ENCODE measurements around the gene MYH3.
A peak's percentile ranks its signal among the peaks of the same experiment; 100 is the strongest.

MYH3 gene

GRCh38 chr17:10664571-10664970 is 7.5 kb upstream of the MYH3 start:
- Mint-ChIP-seq H3K4me3 (no peak overlapping the region), H3K36me3 (ENCODE audit: low read depth) (peaks cover 41% of the 10 kb centered on the region), H3K9me3 (no peaks in the 10 kb centered on the region), H3K4me1 (ENCODE audit: low read depth) (no peaks in the 10 kb centered on the region), H3K27ac (no peak overlapping the region), H3K27me3 (no peaks in the 10 kb centered on the region)
- no peak for DNase-seq

- Mint-ChIP-seq H3K4me1 (ENCODE audit: low read depth) (no peaks in the 10 kb centered on the region), H3K27ac (no peak overlapping the region), H3K36me3 (ENCODE audit: low read depth) (peaks cover 47% of the 10 kb centered on the region), H3K9me3 (no peaks in the 10 kb centered on the region), H3K27me3 (no peaks in the 10 kb centered on the region), H3K4me3 (no peak overlapping the region)
- DNase-seq: no peak
Measured at GRCh38 chr17:10663231-10663630, 6.1 kb upstream of the MYH3 start.

- no peak for DNase-seq
- Mint-ChIP-seq H3K4me3 (no peak overlapping the region), H3K4me1 (ENCODE audit: low read depth) (no peaks in the 10 kb centered on the region), H3K36me3 (ENCODE audit: low read depth) (peaks cover 41% of the 10 kb centered on the region), H3K27me3 (no peaks in the 10 kb centered on the region), H3K27ac (no peak overlapping the region), H3K9me3 (no peaks in the 10 kb centered on the region)
Measured at GRCh38 chr17:10661437-10661836, 4.3 kb upstream of the MYH3 start.

GRCh38 chr17:10657879-10658278 is 770 bp upstream of the MYH3 start:
- no peak for DNase-seq
- H3K27me3 Mint-ChIP-seq: no peaks in the 10 kb centered on the region
- H3K36me3 Mint-ChIP-seq (ENCODE audit: low read depth): peaks cover 24% of the 10 kb centered on the region
- H3K9me3 Mint-ChIP-seq: no peaks in the 10 kb centered on the region
- no peak overlapping the region for H3K27ac Mint-ChIP-seq
- H3K4me3 Mint-ChIP-seq: no peak overlapping the region
- peaks cover 12% of the 10 kb centered on the region for H3K4me1 Mint-ChIP-seq (ENCODE audit: low read depth)

- no peak for DNase-seq
- peaks cover 14% of the 10 kb centered on the region for H3K4me1 Mint-ChIP-seq (ENCODE audit: low read depth)
- H3K27ac Mint-ChIP-seq: peak overlapping the region; percentile 69
- H3K27me3 Mint-ChIP-seq: no peaks in the 10 kb centered on the region
- no peak overlapping the region for H3K4me3 Mint-ChIP-seq
- H3K36me3 Mint-ChIP-seq (ENCODE audit: low read depth): peaks cover 16% of the 10 kb centered on the region
- H3K9me3 Mint-ChIP-seq: no peaks in the 10 kb centered on the region
Measured at GRCh38 chr17:10653987-10654386, 3.1 kb downstream of the MYH3 start.

GRCh38 chr17:10652984-10653659 is 4.0 kb downstream of the MYH3 start:
- no peak overlapping the region for H3K4me3 Mint-ChIP-seq

DNA sequence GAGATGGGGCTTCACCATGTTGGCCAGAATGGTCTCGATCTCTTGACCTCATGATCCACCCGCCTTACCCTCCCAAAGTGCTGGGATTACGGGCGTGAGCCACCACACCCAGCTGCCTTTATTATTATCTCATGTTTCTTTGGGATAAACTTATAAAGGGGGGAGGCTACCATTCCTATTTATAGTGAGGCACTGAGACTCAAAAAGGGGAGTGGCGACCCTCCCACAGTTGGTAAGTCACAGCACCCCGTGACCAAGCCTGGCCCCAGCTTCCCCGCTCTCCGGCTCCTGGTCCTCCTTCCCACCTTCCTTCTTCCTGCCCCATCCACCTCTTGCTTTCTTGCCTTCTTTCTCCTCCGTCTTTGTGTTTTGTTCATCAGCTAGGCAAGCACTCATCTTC is 5.2 kb downstream of the MYH3 start:
- Mint-ChIP-seq H3K9me3 (no peaks in the 10 kb centered on the region), H3K27me3 (no peaks in the 10 kb centered on the region), H3K4me3 (no peak overlapping the region), H3K36me3 (ENCODE audit: low read depth) (peaks cover 19% of the 10 kb centered on the region), H3K27ac (peak overlapping the region; percentile 0), H3K4me1 (ENCODE audit: low read depth) (peaks cover 14% of the 10 kb centered on the region)
- no peak for DNase-seq

More at GRCh38 chr17:10652984-10653659, 4.0 kb downstream of the MYH3 start:
- H3K27me3 Mint-ChIP-seq: no peaks in the 10 kb centered on the region
- no peak for DNase-seq
- no peaks in the 10 kb centered on the region for H3K9me3 Mint-ChIP-seq
- peaks cover 14% of the 10 kb centered on the region for H3K4me1 Mint-ChIP-seq (ENCODE audit: low read depth)
- peak overlapping the region; percentile 60 for H3K27ac Mint-ChIP-seq
- peaks cover 16% of the 10 kb centered on the region for H3K36me3 Mint-ChIP-seq (ENCODE audit: low read depth)

GRCh38 chr17:10649602-10650001 is 7.5 kb downstream of the MYH3 start:
- H3K9me3 Mint-ChIP-seq: no peaks in the 10 kb centered on the region
- peaks cover 35% of the 10 kb centered on the region for H3K36me3 Mint-ChIP-seq (ENCODE audit: low read depth)
- no peak for DNase-seq
- H3K27ac Mint-ChIP-seq: no peak overlapping the region
- no peaks in the 10 kb centered on the region for H3K27me3 Mint-ChIP-seq
- no peak overlapping the region for H3K4me3 Mint-ChIP-seq
- peaks cover 14% of the 10 kb centered on the region for H3K4me1 Mint-ChIP-seq (ENCODE audit: low read depth)

DNA sequence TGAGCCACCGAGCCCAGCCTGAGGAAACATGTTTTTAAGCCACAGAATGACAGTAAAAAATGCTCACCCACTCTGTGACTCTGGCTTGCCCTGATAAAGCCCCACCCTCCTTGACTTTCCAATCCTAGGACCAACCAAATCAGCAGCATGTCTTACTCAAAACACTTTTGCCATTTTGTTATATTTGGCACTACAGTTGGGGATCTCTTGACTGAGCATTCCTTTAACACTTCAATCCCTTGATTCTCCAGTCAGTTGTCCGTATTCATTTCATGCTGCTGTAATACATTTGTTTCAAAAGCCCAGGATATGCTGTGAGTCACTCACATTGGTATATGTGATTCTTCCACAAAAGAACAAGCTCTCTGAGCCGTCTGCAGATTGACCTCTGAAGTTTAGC is 8.2 kb downstream of the MYH3 start:
- peaks cover 12% of the 10 kb centered on the region for H3K4me1 Mint-ChIP-seq (ENCODE audit: low read depth)
- no peaks in the 10 kb centered on the region for H3K9me3 Mint-ChIP-seq
- no peaks in the 10 kb centered on the region for H3K27me3 Mint-ChIP-seq
- DNase-seq: no peak
- no peak overlapping the region for H3K27ac Mint-ChIP-seq
- H3K4me3 Mint-ChIP-seq: no peak overlapping the region
- H3K36me3 Mint-ChIP-seq (ENCODE audit: low read depth): peaks cover 41% of the 10 kb centered on the region

GRCh38 chr17:10648381-10648780 is 8.7 kb downstream of the MYH3 start:
- no peaks in the 10 kb centered on the region for H3K9me3 Mint-ChIP-seq

GRCh38 chr17:10646392-10646990 is 10.6 kb downstream of the MYH3 start:
- Mint-ChIP-seq H3K9me3 (no peaks in the 10 kb centered on the region), H3K27ac (no peak overlapping the region), H3K4me3 (no peak overlapping the region), H3K4me1 (ENCODE audit: low read depth) (no peaks in the 10 kb centered on the region), H3K27me3 (no peaks in the 10 kb centered on the region), H3K36me3 (ENCODE audit: low read depth) (peaks cover 58% of the 10 kb centered on the region)
- DNase-seq: peak; percentile 79

More at GRCh38 chr17:10648381-10648780, 8.7 kb downstream of the MYH3 start:
- Mint-ChIP-seq H3K4me3 (no peak overlapping the region), H3K27ac (no peak overlapping the region), H3K4me1 (ENCODE audit: low read depth) (peaks cover 7% of the 10 kb centered on the region), H3K36me3 (ENCODE audit: low read depth) (peaks cover 46% of the 10 kb centered on the region), H3K27me3 (no peaks in the 10 kb centered on the region)
- no peak for DNase-seq

DNA sequence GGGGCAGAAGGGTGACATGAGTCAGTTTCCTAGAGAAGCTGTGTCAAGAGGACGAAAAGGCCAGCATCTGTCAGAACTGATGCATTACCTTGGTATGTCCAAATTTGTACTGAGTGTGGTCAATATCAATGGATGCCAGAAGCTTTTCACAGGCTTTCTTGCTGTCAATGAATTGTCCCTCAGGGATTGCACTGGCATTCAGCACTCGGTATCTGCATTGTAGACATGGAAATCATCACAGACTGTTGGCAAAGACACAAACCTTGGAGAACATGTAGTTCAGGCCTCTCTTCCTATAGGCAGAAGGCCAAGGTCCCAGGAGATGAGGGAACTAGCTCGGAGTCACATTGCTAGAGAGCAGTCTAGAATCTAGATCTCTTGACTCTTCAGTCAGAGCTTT is 16.6 kb downstream of the MYH3 start:
- no peak overlapping the region for H3K4me3 Mint-ChIP-seq
- DNase-seq: no peak
- no peaks in the 10 kb centered on the region for H3K27me3 Mint-ChIP-seq
- no peaks in the 10 kb centered on the region for H3K9me3 Mint-ChIP-seq
- H3K36me3 Mint-ChIP-seq (ENCODE audit: low read depth): peaks cover 85% of the 10 kb centered on the region
- H3K4me1 Mint-ChIP-seq (ENCODE audit: low read depth): no peaks in the 10 kb centered on the region
- H3K27ac Mint-ChIP-seq: no peak overlapping the region

DNA sequence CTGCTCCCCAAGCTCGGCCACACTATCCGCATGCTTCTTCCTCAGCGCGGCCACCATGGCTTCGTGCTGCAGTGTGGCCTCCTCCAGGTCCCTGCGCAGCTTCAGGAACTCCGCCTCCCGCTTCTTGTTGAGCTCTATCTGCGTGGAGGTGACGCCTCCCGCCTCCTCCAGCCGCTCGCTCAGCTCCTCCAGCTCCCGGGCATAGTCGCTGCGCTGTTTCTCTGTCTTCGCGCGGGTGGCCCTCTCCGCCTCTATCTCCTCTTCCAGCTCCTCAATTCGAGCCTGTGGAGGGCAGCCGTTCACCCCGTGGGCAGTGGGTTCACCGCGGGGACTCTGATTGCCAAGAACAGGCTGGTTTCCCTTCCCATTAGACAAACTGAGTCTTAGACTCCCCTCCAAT is 19.0 kb downstream of the MYH3 start:
- H3K4me1 Mint-ChIP-seq (ENCODE audit: low read depth): peaks cover 5% of the 10 kb centered on the region
- H3K27me3 Mint-ChIP-seq: no peaks in the 10 kb centered on the region
- no peaks in the 10 kb centered on the region for H3K9me3 Mint-ChIP-seq
- H3K4me3 Mint-ChIP-seq: no peak overlapping the region
- no peak overlapping the region for H3K27ac Mint-ChIP-seq
- DNase-seq: no peak
- peaks cover 92% of the 10 kb centered on the region for H3K36me3 Mint-ChIP-seq (ENCODE audit: low read depth)

DNA sequence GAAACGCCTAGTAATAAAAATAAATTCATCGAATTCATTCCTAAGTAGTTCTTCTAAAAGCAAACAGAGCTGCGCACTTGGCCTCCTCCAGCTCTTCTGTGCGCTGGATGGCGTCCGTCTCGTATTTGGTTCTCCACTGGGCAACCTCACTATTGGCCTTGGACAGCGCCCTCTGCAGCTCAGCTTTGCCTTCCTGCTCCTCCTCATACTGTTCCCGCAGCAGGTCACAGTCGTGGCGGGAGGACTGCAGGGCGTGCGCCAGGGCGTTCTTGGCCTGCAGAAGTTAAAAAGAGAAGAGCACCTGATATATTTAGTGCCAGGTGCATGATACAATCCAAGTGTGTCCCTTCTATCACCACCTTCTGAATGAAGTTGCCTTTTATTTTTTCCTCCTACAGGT is 21.8 kb downstream of the MYH3 start:
- Mint-ChIP-seq H3K27ac (no peak overlapping the region), H3K4me3 (no peak overlapping the region), H3K4me1 (ENCODE audit: low read depth) (peaks cover 5% of the 10 kb centered on the region), H3K36me3 (ENCODE audit: low read depth) (peaks cover 87% of the 10 kb centered on the region), H3K27me3 (no peaks in the 10 kb centered on the region), H3K9me3 (no peaks in the 10 kb centered on the region)
- DNase-seq: no peak

GRCh38 chr17:10633738-10634379 is 23.2 kb downstream of the MYH3 start:
- DNase-seq: no peak
- H3K36me3 Mint-ChIP-seq (ENCODE audit: low read depth): peaks cover 86% of the 10 kb centered on the region
- peak overlapping the region; percentile 14 for H3K27ac Mint-ChIP-seq
- H3K4me1 Mint-ChIP-seq (ENCODE audit: low read depth): peaks cover 5% of the 10 kb centered on the region
- no peaks in the 10 kb centered on the region for H3K9me3 Mint-ChIP-seq
- H3K27me3 Mint-ChIP-seq: no peaks in the 10 kb centered on the region
- no peak overlapping the region for H3K4me3 Mint-ChIP-seq

All from activated T-cell treated with anti-CD3 and anti-CD28 coated beads, Interleukin-2, amount 50 U/mL, for 24 hours (primary cell).